ENCODE measurements around the gene CX3CR1. TPM values are rescaled to one million over a fixed set of nuclear protein-coding genes. Genes with fewer than 3 reads are reported as not detected.
A peak's percentile ranks its signal among the peaks of the same experiment; 100 is the strongest.

Gene CX3CR1
- total RNA-seq, 6 experiments from 2014 or later = not detected

GRCh38 chr3:39296197-39297077, 16.6 kb upstream of the CX3CR1 start:
- Mint-ChIP-seq H3K4me1 (ENCODE audit: low read depth) (peaks cover 31% of the 10 kb centered on the region), H3K27ac (no peak overlapping the region), H3K4me3 (no peak overlapping the region), H3K27me3 (ENCODE audit: insufficient read depth) (peaks cover 3% of the 10 kb centered on the region), H3K9me3 (peaks cover 16% of the 10 kb centered on the region), H3K36me3 (ENCODE audit: low read depth) (peaks cover 14% of the 10 kb centered on the region; the same call in 1 of the 2 replicates)
- DNase-seq = no peak
- TF ChIP-seq CTCF (IDR thresholded peaks at IDR 0.05) = no peak

- peaks cover 13% of the 10 kb centered on the region; the same call in 1 of the 2 replicates for H3K36me3 Mint-ChIP-seq (ENCODE audit: low read depth)
- no peak for DNase-seq
- peaks cover 3% of the 10 kb centered on the region for H3K27me3 Mint-ChIP-seq (ENCODE audit: insufficient read depth)
- no peak for TF ChIP-seq CTCF (IDR thresholded peaks at IDR 0.05)
- no peak overlapping the region for H3K27ac Mint-ChIP-seq
- peaks cover 16% of the 10 kb centered on the region for H3K9me3 Mint-ChIP-seq
- peaks cover 33% of the 10 kb centered on the region for H3K4me1 Mint-ChIP-seq (ENCODE audit: low read depth)
- no peak overlapping the region for H3K4me3 Mint-ChIP-seq
Measured at GRCh38 chr3:39295184-39295775, 15.4 kb upstream of the CX3CR1 start.

GRCh38 chr3:39294446-39295183, 14.8 kb upstream of the CX3CR1 start:
- H3K9me3 Mint-ChIP-seq = peaks cover 11% of the 10 kb centered on the region
- peak overlapping the region; percentile 56; the same call in 1 of the 2 replicates for H3K27ac Mint-ChIP-seq
- H3K4me3 Mint-ChIP-seq = no peak overlapping the region
- no peak for DNase-seq
- H3K27me3 Mint-ChIP-seq (ENCODE audit: insufficient read depth) = peaks cover 3% of the 10 kb centered on the region
- H3K4me1 Mint-ChIP-seq (ENCODE audit: low read depth) = peaks cover 38% of the 10 kb centered on the region
- peaks cover 6% of the 10 kb centered on the region; the same call in 1 of the 2 replicates for H3K36me3 Mint-ChIP-seq (ENCODE audit: low read depth)
- TF ChIP-seq CTCF (IDR thresholded peaks at IDR 0.05) = no peak

- Mint-ChIP-seq H3K27me3 (ENCODE audit: insufficient read depth) (peaks cover 4% of the 10 kb centered on the region), H3K4me3 (no peak overlapping the region), H3K36me3 (ENCODE audit: low read depth) (no peaks in the 10 kb centered on the region), H3K9me3 (no peaks in the 10 kb centered on the region), H3K27ac (no peak overlapping the region), H3K4me1 (ENCODE audit: low read depth) (peaks cover 43% of the 10 kb centered on the region)
- no peak for DNase-seq
- no peak for TF ChIP-seq CTCF (IDR thresholded peaks at IDR 0.05)
Measured at GRCh38 chr3:39292961-39293360, 13.1 kb upstream of the CX3CR1 start.

- Mint-ChIP-seq H3K9me3 (no peaks in the 10 kb centered on the region), H3K27me3 (ENCODE audit: insufficient read depth) (peaks cover 4% of the 10 kb centered on the region), H3K36me3 (ENCODE audit: low read depth) (no peaks in the 10 kb centered on the region), H3K27ac (no peak overlapping the region), H3K4me1 (ENCODE audit: low read depth) (peaks cover 50% of the 10 kb centered on the region), H3K4me3 (no peak overlapping the region)
- DNase-seq = peak; percentile 35
- peak; percentile 97 for TF ChIP-seq CTCF (IDR thresholded peaks at IDR 0.05)
Measured at GRCh38 chr3:39291903-39292329, 12.1 kb upstream of the CX3CR1 start.

Data from HFFc6 (cell line).